CD4-positive, CD25-positive, alpha-beta regulatory T cell (primary cell): ENCODE results near the gene CCDC172. TPM values are rescaled to one million over a fixed set of nuclear protein-coding genes. Genes with fewer than 3 reads are reported as not detected.

Experiments
- ATAC-seq, 2 donors: fragments of 150-1000 bp; cut with Tn5 transposase; one replicate each; pipeline ENCODE4 v1.10.0; 2021; ENCODE audit warnings: low read depth in 2 of 2, moderate number of reproducible peaks in 2 of 2, moderate library complexity in 1 of 2
- DNase-seq, 3 donors: peaks; one replicate each; pipeline versions ENCODE4 v3.0.0 to v3.0.0-alpha.2; 2012 to 2022; ENCODE audit warnings: mixed read lengths in 1 of 3
- H3K27ac ChIP-seq: one replicate; pipeline ENCODE4 v1.7.0; 2013; ENCODE audit warnings: mild to moderate bottlenecking, low read length; ENCODE audit not compliant: insufficient read depth, poor library complexity, severe bottlenecking
- H3K27me3 ChIP-seq: one replicate; pipeline ENCODE4 v1.7.0; 2013; ENCODE audit warnings: low read length; ENCODE audit not compliant: control insufficient read depth, insufficient read depth
- H3K36me3 ChIP-seq: one replicate; pipeline ENCODE4 v1.7.0; 2013; ENCODE audit warnings: mild to moderate bottlenecking, low read length, moderate library complexity; ENCODE audit not compliant: control insufficient read depth, insufficient read depth
- H3K4me1 ChIP-seq: 2 replicates; pipeline ENCODE4 v1.7.0; 2013; ENCODE audit warnings: mild to moderate bottlenecking, low read length; ENCODE audit not compliant: insufficient read depth, control insufficient read depth, poor library complexity, severe bottlenecking
- H3K4me3 ChIP-seq: one replicate; pipeline ENCODE4 v1.7.0; 2013; ENCODE audit warnings: low read depth, mild to moderate bottlenecking, low read length, moderate library complexity
- H3K9me3 ChIP-seq, 2 experiments: 1 replicate in 1 of 2; 2 replicates in 1 of 2; pipeline ENCODE4 v1.7.0; 2013; ENCODE audit warnings: low read length in 2 of 2, mild to moderate bottlenecking in 1 of 2, moderate library complexity in 1 of 2; ENCODE audit not compliant: control insufficient read depth in 2 of 2
- H3K27ac Mint-ChIP-seq, 3 donors: one replicate each; pipeline ENCODE4 v1.8.0; 2020 to 2022; ENCODE audit warnings: mild to moderate bottlenecking in 3 of 3, mixed read lengths in 3 of 3, moderate library complexity in 2 of 3
- H3K27me3 Mint-ChIP-seq: one replicate; pipeline ENCODE4 v1.8.0; 2022; ENCODE audit warnings: mild to moderate bottlenecking, mixed read lengths
- H3K36me3 Mint-ChIP-seq: one replicate; pipeline ENCODE4 v1.8.0; 2020; ENCODE audit warnings: mixed read lengths
- H3K4me1 Mint-ChIP-seq, 4 donors: one replicate each; pipeline ENCODE4 v1.8.0; 2020 to 2022; ENCODE audit warnings: mixed read lengths in 4 of 4, mild to moderate bottlenecking in 1 of 4
- H3K4me3 Mint-ChIP-seq, 4 donors: one replicate each; pipeline ENCODE4 v1.8.0; 2020 to 2022; ENCODE audit warnings: mild to moderate bottlenecking in 4 of 4, mixed read lengths in 4 of 4, moderate library complexity in 3 of 4
- H3K9me3 Mint-ChIP-seq, 7 donors: one replicate each; pipeline ENCODE4 v1.8.0; 2020 to 2022; ENCODE audit warnings: mixed read lengths in 7 of 7, mild to moderate bottlenecking in 3 of 7, moderate library complexity in 2 of 7
- polyA plus RNA-seq, 4 donors: library from polyadenylated mRNA; unstranded; fragments of 300-500 nt; fragmentation: Illumina TruSeq; gene quantifications; one replicate each; pipeline ENCODE4 v1.2.3, GENCODE V29; 2021
- total RNA-seq: library from RNA; stranded (reverse); gene quantifications from one replicate; pipeline ENCODE4 v1.2.3, GENCODE V29; 2022

The CCDC172 gene, protein sequence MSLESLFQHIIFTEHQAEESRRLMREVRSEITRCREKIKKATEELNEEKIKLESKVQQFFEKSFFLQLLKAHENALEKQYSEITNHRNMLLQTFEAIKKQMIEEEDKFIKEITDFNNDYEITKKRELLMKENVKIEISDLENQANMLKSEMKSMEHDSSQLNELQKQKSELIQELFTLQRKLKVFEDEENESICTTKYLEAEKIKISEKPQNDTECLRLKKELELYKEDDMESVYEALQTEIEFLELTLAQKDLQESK
- total RNA-seq, result not detected
- not detected for polyA plus RNA-seq

DNA sequence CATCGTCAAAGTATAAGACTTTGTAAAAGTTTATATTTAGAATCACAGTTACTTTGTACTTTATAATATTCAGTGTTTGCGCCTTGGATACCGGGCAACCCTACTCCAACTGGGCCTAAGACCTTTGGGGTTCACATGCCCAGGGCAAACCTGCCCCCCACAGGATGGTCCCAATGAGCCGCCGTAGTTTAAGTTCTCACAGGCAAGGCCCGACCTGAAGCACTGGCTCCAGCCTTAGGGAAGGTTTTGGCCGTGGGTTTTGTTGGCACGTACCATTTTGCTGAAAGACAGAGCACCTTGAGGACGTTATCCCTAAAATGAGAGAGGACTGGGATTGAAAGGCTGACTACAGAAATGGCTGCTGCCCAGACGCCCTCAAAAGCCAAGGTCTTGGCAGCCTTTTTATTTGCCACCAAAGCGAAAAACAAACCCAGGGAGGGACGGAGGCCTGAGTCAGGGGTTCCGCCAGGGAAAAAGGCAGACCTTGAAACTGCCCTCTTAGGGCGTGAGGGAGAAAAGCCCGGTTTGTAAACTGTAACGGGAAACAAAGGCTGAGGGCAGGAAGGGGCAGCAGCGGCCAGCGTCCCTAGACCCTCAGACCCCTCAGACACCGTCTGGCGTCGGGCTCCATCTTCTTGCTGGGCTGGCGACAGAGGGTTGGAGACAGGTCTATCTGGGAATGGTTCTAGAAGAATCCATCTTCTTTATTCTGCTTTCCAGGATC is at the start of gene CCDC172:
TSS of gene CCDC172 (plus strand) at position 222 of the 724 bp plus-strand sequence. CDS start 564 bp downstream, outside the sequence.
- Histone ChIP-seq H3K36me3 (no peaks in the 10 kb centered on the region), H3K4me1 (no peaks in the 10 kb centered on the region), H3K27me3 (no peaks in the 10 kb centered on the region), H3K27ac (no peak within 1 kb of the TSS), H3K9me3 (no peaks in the 10 kb centered on the region), H3K4me3 (no peak within 1 kb of the TSS)
- peak within 1 kb of the TSS in 1 of 4 donors; percentile 27 for H3K4me3 Mint-ChIP-seq
- no peak within 1 kb of the TSS for H3K27ac Mint-ChIP-seq
- H3K9me3 Mint-ChIP-seq, result no peaks in the 10 kb centered on the region
- ATAC-seq (no peak), DNase-seq (no peak)
- H3K27me3 Mint-ChIP-seq, result no peaks in the 10 kb centered on the region
- no peaks in the 10 kb centered on the region for H3K36me3 Mint-ChIP-seq
- H3K4me1 Mint-ChIP-seq, result no peaks in the 10 kb centered on the region

DNA sequence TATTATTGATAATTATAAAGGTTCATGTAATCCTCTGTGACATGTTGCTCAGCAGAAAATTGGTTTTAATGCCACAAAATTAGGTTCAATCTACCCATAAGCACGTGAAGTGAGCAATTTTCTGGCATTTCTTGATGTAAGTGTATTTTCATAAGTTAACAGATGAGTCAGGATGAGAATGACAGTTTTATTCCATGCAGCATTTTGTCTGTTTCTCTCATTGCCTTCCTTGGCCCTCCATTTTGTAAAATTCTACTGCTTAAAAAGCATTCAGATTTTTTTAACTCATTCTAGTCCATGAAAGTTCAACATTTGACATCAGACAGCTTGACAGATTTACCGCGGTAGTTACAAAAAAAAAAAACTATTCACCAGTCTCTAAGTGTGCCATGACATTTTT is 47.3 kb upstream of the CCDC172 start:
- peaks cover 42% of the 10 kb centered on the region for H3K27me3 Mint-ChIP-seq
- H3K9me3 ChIP-seq, result no peaks in the 10 kb centered on the region

DNA sequence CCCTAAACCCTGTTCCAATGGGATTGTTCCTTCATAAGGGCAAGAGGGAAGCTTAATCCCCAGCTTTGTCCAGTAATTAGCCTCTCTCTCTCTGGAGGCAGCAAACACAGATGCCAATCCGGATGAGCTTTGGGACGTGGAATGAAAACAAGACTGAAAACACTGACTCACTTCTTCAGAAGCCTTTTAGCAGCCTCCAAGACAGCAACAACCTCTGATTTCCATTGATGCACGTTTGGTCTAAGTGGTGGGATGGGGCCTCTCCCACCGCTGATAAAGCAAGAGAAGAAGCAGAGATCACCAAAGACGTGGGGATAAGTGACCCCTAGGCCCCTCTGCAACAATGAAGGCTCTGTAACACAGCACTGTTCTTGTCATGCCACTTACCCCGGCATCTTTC is 45.4 kb upstream of the CCDC172 start:
- Histone ChIP-seq H3K9me3 (no peaks in the 10 kb centered on the region), H3K27ac (no peak overlapping the region), H3K4me3 (no peak overlapping the region), H3K36me3 (no peaks in the 10 kb centered on the region), H3K4me1 (no peaks in the 10 kb centered on the region), H3K27me3 (peaks cover 15% of the 10 kb centered on the region)
- Mint-ChIP-seq H3K9me3 (peaks cover 0 to 8% (median 0%) of the 10 kb centered on the region in 7 donors), H3K4me1 (peaks cover 0 to 3% (median 0%) of the 10 kb centered on the region in 4 donors), H3K27me3 (peaks cover 35% of the 10 kb centered on the region), H3K27ac (no peak overlapping the region), H3K4me3 (no peak overlapping the region), H3K36me3 (no peaks in the 10 kb centered on the region)
- no peak for ATAC-seq
- DNase-seq, result no peak

More for the DNA sequence above, 47.3 kb upstream of the CCDC172 start:
- Mint-ChIP-seq H3K36me3 (no peaks in the 10 kb centered on the region), H3K27ac (no peak overlapping the region), H3K4me1 (peaks cover 0 to 7% (median 1%) of the 10 kb centered on the region in 4 donors), H3K9me3 (peaks cover 0 to 11% (median 1%) of the 10 kb centered on the region in 7 donors), H3K4me3 (no peak overlapping the region)
- ATAC-seq (no peak), DNase-seq (no peak)
- H3K27ac ChIP-seq, result no peak overlapping the region
- no peaks in the 10 kb centered on the region for H3K4me1 ChIP-seq
- H3K36me3 ChIP-seq, result no peaks in the 10 kb centered on the region
- peaks cover 15% of the 10 kb centered on the region for H3K27me3 ChIP-seq
- H3K4me3 ChIP-seq, result no peak overlapping the region

DNA sequence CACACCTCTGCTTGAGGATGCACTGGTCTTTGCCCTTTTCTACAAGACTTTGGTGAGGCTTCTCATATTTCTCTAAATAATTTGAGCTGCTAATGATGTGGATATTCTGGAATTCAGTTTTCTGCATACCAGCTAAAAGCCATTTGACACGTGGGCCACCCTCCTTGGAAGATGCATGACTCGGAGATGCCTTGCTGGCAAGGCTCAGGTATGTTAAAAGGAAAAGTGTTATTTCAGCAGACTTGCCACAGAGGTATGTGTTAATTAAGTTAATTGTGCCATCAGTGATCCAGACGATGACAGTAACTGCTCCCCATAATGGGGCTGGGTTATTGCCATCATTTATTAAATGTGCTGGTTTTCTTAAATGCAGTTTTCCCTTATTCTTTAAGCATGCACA is 42.5 kb upstream of the CCDC172 start:
- no peaks in the 10 kb centered on the region for H3K9me3 ChIP-seq
- H3K9me3 Mint-ChIP-seq, result peaks cover 0 to 3% (median 0%) of the 10 kb centered on the region in 7 donors
- DNase-seq, result no peak
- H3K36me3 Mint-ChIP-seq, result no peaks in the 10 kb centered on the region
- no peaks in the 10 kb centered on the region for H3K36me3 ChIP-seq
- H3K4me3 ChIP-seq, result no peak overlapping the region
- H3K27ac ChIP-seq, result no peak overlapping the region
- no peak overlapping the region for H3K27ac Mint-ChIP-seq
- no peak for ATAC-seq
- no peaks in the 10 kb centered on the region for H3K27me3 ChIP-seq
- peaks cover 12% of the 10 kb centered on the region for H3K27me3 Mint-ChIP-seq
- no peak overlapping the region for H3K4me3 Mint-ChIP-seq
- no peaks in the 10 kb centered on the region for H3K4me1 Mint-ChIP-seq
- no peaks in the 10 kb centered on the region for H3K4me1 ChIP-seq

DNA sequence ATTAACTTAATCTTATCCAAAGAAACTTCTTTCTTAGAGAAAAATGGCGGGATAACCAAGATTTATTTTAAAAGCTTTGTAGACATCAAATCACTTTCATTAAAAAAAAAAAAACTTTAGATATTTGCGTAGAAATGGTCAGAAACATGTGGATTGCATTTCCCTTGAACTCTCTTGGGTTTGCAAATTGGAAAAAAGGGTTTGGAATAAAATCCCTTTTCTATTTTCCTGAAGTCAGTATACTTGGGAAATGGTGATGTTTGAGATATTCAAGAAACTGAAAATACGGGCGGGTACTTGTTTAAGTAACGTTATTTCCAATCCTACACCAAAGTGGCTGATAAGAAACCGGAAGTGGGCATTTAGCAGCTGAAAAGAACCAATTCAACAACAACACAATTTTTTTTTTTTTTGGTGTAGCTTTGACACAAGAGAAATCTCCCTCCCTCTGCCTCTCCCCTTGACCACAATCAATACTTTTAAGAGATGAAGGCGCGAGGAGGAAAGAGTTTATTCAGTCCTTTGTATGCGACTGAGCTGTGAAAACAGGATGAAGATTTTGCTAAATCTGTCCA is 37.5 kb upstream of the CCDC172 start:
- H3K27ac Mint-ChIP-seq, result no peak overlapping the region
- H3K36me3 Mint-ChIP-seq, result no peaks in the 10 kb centered on the region
- H3K4me1 Mint-ChIP-seq, result no peaks in the 10 kb centered on the region
- H3K27ac ChIP-seq, result no peak overlapping the region
- no peaks in the 10 kb centered on the region for H3K27me3 ChIP-seq
- H3K9me3 Mint-ChIP-seq, result peaks cover 0 to 7% (median 0%) of the 10 kb centered on the region in 7 donors
- ATAC-seq (no peak), DNase-seq (peak in 1 of 3 donors; percentile 7)
- H3K27me3 Mint-ChIP-seq, result no peaks in the 10 kb centered on the region
- H3K4me3 ChIP-seq, result no peak overlapping the region
- no peaks in the 10 kb centered on the region for H3K9me3 ChIP-seq
- H3K4me1 ChIP-seq, result no peaks in the 10 kb centered on the region
- no peaks in the 10 kb centered on the region for H3K36me3 ChIP-seq
- no peak overlapping the region for H3K4me3 Mint-ChIP-seq

DNA sequence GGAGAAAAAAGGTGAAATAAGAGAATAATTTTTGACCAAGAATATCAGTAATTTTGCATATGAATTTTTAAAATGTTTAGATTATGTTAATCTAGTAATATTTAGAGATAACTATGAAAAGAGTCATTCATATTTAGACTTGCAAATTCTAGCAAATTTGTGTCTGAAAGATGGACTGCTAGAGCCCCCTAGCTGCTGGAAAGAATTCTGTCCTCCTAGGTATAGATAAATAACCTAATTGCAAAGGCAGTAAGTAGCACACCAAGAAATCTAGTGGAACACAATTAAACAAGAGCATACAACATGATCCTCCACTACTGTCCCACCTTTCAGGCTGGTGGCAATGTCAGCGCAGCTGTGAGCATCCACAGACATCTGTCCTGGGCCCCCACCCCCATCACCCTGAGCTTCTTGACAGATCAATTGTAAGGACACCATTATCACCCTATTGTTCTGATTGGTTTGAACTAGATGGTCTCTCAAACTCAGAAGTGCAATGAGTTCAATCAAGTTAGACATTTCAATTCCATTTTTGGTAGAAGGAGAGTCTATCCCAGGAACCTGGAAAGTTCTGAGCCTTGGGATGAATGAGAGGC is 36.2 kb upstream of the CCDC172 start:
- Mint-ChIP-seq H3K27ac (no peak overlapping the region), H3K27me3 (no peaks in the 10 kb centered on the region), H3K4me1 (no peaks in the 10 kb centered on the region), H3K4me3 (no peak overlapping the region), H3K9me3 (peaks cover 0 to 8% (median 0%) of the 10 kb centered on the region in 7 donors), H3K36me3 (no peaks in the 10 kb centered on the region)
- no peaks in the 10 kb centered on the region for H3K27me3 ChIP-seq
- no peaks in the 10 kb centered on the region for H3K4me1 ChIP-seq
- no peak overlapping the region for H3K4me3 ChIP-seq
- no peak for ATAC-seq
- H3K27ac ChIP-seq, result no peak overlapping the region
- H3K9me3 ChIP-seq, result no peaks in the 10 kb centered on the region
- H3K36me3 ChIP-seq, result no peaks in the 10 kb centered on the region
- DNase-seq, result peak in 1 of 3 donors; percentile 26

DNA sequence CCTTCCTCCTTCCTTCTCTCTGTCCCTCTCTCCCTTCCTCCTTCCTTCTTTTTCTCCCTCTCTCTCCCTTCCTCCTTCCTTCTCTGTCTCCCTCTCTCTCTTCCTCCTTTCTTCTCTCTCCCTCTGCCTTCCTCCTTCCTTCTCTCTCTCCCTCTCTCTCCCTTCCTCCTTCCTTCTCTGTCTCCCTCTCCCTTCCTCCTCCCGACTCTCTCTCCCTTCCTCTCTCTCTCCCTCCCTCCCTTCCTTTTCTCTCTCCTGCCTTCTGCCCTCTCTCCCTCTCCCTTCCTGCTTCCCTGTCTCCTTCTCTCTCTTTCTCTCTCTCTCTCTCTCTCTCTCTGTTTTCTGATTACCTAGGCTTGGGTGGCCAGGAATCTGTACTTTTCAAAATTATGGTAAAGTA is 34.6 kb upstream of the CCDC172 start:
- no peaks in the 10 kb centered on the region for H3K36me3 Mint-ChIP-seq
- no peak overlapping the region for H3K4me3 Mint-ChIP-seq
- no peak overlapping the region for H3K27ac Mint-ChIP-seq
- H3K9me3 Mint-ChIP-seq, result peaks cover 0 to 8% (median 0%) of the 10 kb centered on the region in 7 donors
- ATAC-seq (no peak), DNase-seq (no peak)
- no peaks in the 10 kb centered on the region for H3K4me1 Mint-ChIP-seq
- no peaks in the 10 kb centered on the region for H3K27me3 Mint-ChIP-seq
- H3K27me3 ChIP-seq, result no peaks in the 10 kb centered on the region
- H3K9me3 ChIP-seq, result no peaks in the 10 kb centered on the region
- no peak overlapping the region for H3K4me3 ChIP-seq
- no peaks in the 10 kb centered on the region for H3K4me1 ChIP-seq
- H3K36me3 ChIP-seq, result no peaks in the 10 kb centered on the region
- H3K27ac ChIP-seq, result no peak overlapping the region
